Caco-2 (cell line): ENCODE data around the gene ZNF778. TPM values are rescaled to one million over a fixed set of nuclear protein-coding genes. Genes with fewer than 3 reads are reported as not detected.

Experiments used
- BruUV-seq: library from RNA; stranded (reverse); fragments of 400-500 nt; replicated peaks from 2 replicates; lab custom pipeline; 2021; lab: Mats Ljungman, UMichigan
- CTCF ChIA-PET: fragments of 300-600 bp; sonication (Branson Sonifier 250); formaldehyde crosslinking; loops from one replicate; lab custom pipeline; 2022; ENCODE audit warnings: antibody characterized with exemption; lab: Charles Lee
- POLR2A ChIA-PET: fragments of 300-600 bp; sonication (Branson Sonifier 250); formaldehyde crosslinking; loops from one replicate; lab custom pipeline; 2022; ENCODE audit warnings: antibody characterized with exemption; lab: Charles Lee
- DNase-seq, 2 experiments: peaks; one replicate each; pipeline versions ENCODE4 v3.0.0 to v3.0.0-alpha.2; 2020 to 2022
- H3K27me3 ChIP-seq: replicated peaks from 2 replicates; pipeline ENCODE4 v1.6.0; 2011; ENCODE audit warnings: low read length; ENCODE audit not compliant: control insufficient read depth, insufficient read depth
- H3K36me3 ChIP-seq: 2 replicates; pipeline ENCODE4 v1.5.1; 2011; ENCODE audit warnings: low read length; ENCODE audit not compliant: control insufficient read depth, insufficient read depth
- H3K4me1 ChIP-seq: fragments of 250-450 bp; sonication (Bioruptor Pico); 2 replicates; pipeline ENCODE4 v1.5.1; 2020; ENCODE audit warnings: mild to moderate bottlenecking
- H3K4me3 ChIP-seq: 2 replicates; pipeline ENCODE4 v1.5.1; 2011; ENCODE audit warnings: low read depth, mild to moderate bottlenecking, control low read depth, low read length
- H3K9me3 ChIP-seq: fragments of 250-450 bp; sonication (Bioruptor Pico); 2 replicates; pipeline ENCODE4 v1.5.1; 2020; ENCODE audit warnings: mild to moderate bottlenecking, moderate library complexity
- H3K27ac Mint-ChIP-seq: one replicate; pipeline ENCODE4 v1.8.0; 2022; ENCODE audit warnings: mixed read lengths; ENCODE audit not compliant: unreplicated experiment
- H3K27me3 Mint-ChIP-seq: one replicate; pipeline ENCODE4 v1.8.0; 2022; ENCODE audit warnings: mixed read lengths; ENCODE audit not compliant: insufficient read depth, unreplicated experiment
- H3K36me3 Mint-ChIP-seq: one replicate; pipeline ENCODE4 v1.8.0; 2022; ENCODE audit warnings: mild to moderate bottlenecking, mixed read lengths; ENCODE audit not compliant: insufficient read depth, unreplicated experiment
- H3K4me1 Mint-ChIP-seq: one replicate; pipeline ENCODE4 v1.8.0; 2022; ENCODE audit warnings: low read depth, mixed read lengths; ENCODE audit not compliant: unreplicated experiment
- H3K4me3 Mint-ChIP-seq: one replicate; pipeline ENCODE4 v1.8.0; 2022; ENCODE audit warnings: mild to moderate bottlenecking, moderate library complexity, mixed read lengths; ENCODE audit not compliant: unreplicated experiment
- H3K9me3 Mint-ChIP-seq: one replicate; pipeline ENCODE4 v1.8.0; 2022; ENCODE audit warnings: mixed read lengths; ENCODE audit not compliant: unreplicated experiment
- intact Hi-C: fragments of 100-400 bp; cut with micrococcal nuclease; formaldehyde crosslinking; loops from one replicate; pipeline ENCODE4 v1.10.0; 2022; ENCODE audit not compliant: unreplicated experiment
- total RNA-seq: library from RNA; stranded (reverse); gene quantifications from 2 replicates; pipeline ENCODE4 v1.2.3, GENCODE V29; 2022
- TF ChIP-seq, protein P1 (sequence below), 2 experiments: fragments of 200-600 bp in 1 of 2; IDR thresholded peaks; 1 replicate in 1 of 2; 2 replicates in 1 of 2; pipeline versions ENCODE4 v1.5.1 to v1.8.0; 2011 to 2022; ENCODE audit warnings: antibody characterized with exemption in 1 of 2, control low read depth in 1 of 2, inconsistent platforms in 1 of 2, low read depth in 1 of 2, low read length in 1 of 2, mild to moderate bottlenecking in 1 of 2, moderate library complexity in 1 of 2; ENCODE audit not compliant: insufficient read depth in 1 of 2, severe bottlenecking in 1 of 2, unreplicated experiment in 1 of 2

ZNF778 gene
- total RNA-seq, 1 experiment from 2014 or later, result 18.1 TPM

DNA sequence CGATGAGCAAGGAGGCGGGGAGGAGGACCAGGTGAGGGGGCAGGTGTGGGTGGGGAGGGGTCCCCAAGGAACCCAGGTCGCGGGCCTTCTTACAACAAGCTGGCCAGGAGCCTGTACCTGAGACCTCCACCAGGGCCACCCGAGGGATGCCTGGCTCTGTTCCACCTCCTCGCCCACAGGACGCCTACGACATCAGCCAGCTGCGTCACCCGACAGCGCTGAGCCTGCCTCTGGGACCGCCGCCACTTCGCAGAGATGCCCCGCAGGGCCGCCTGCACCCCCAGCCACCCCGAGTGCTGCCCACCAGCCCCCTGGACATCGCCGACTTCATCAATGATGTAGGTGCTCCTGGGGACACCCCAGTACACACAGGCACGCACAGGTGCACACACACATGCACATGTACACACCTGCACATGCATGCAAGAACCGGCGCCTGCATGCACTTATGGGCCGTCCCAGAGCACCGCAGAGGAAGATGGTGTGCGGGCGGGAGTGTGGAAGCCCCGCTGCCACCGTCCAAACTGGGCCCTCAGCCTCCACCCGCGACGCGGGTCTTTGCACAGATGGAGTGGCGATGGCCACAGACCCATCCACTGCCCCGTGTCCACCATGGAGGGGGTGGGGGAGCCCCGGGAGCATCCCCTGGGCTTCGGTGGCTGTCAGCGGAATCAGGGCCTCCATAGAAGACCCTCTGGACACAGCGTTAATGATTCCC is 23.8 kb upstream of the ZNF778 start:
- CTCF ChIA-PET, result no interaction called here
- no peaks in the 10 kb centered on the region for H3K27me3 Mint-ChIP-seq
- POLR2A ChIA-PET, result no interaction called here

DNA sequence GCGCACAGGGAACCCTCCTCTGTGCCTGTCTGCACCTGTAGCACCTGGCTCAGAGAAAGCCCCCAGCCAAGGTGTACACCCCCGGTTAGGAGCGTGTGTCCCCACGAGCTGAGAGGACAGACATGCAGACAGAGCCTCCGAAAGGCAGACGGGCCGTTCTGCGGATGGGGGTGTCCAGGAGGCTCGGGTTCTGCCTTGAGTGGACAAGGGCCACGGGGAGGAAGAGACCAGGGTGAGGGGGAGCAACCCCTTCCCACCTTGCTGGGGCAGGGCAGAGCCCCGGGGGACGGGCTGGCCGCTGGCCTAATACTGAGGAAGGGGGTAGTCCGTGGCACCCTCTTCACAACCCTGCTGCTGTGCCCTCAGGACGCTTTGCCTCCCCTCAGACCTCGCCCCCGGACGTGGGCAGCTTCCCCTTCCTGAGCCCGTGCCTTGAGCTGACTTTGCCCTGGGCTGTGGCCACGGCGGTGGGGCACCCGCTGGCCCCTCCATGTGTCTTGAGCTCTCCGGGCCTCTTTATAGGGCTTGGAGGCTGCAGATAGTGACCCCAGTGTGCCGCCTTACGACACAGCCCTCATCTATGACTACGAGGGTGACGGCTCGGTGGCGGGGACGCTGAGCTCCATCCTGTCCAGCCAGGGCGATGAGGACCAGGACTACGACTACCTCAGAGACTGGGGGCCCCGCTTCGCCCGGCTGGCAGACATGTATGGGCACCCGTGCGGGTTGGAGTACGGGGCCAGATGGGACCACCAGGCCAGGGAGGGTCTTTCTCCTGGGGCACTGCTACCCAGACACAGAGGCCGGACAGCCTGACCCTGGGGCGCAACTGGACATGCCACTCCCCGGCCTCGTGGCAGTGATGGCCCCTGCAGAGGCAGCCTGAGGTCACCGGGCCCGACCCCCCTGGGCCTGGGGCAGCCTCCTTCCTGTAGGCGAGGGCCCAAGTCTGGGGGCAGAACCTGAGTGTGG is 22.9 kb upstream of the ZNF778 start:
- Histone ChIP-seq H3K9me3 (no peaks in the 10 kb centered on the region), H3K27me3 (no peaks in the 10 kb centered on the region; the same call in 1 of the 2 replicates), H3K4me3 (no peak overlapping the region), H3K4me1 (peaks cover 8% of the 10 kb centered on the region), H3K36me3 (no peaks in the 10 kb centered on the region)
- no peak for DNase-seq
- CTCF ChIA-PET, result no interaction called here
- no peaks in the 10 kb centered on the region for H3K4me1 Mint-ChIP-seq
- POLR2A ChIA-PET, result no interaction called here
- H3K27me3 Mint-ChIP-seq, result no peaks in the 10 kb centered on the region
- intact Hi-C loops, result no loop called here
- BruUV-seq, result no TSS peak
- H3K27ac Mint-ChIP-seq, result no peak overlapping the region
- no peaks in the 10 kb centered on the region for H3K36me3 Mint-ChIP-seq
- H3K9me3 Mint-ChIP-seq, result no peaks in the 10 kb centered on the region
- H3K4me3 Mint-ChIP-seq, result no peak overlapping the region
- TF ChIP-seq, protein P1, sequence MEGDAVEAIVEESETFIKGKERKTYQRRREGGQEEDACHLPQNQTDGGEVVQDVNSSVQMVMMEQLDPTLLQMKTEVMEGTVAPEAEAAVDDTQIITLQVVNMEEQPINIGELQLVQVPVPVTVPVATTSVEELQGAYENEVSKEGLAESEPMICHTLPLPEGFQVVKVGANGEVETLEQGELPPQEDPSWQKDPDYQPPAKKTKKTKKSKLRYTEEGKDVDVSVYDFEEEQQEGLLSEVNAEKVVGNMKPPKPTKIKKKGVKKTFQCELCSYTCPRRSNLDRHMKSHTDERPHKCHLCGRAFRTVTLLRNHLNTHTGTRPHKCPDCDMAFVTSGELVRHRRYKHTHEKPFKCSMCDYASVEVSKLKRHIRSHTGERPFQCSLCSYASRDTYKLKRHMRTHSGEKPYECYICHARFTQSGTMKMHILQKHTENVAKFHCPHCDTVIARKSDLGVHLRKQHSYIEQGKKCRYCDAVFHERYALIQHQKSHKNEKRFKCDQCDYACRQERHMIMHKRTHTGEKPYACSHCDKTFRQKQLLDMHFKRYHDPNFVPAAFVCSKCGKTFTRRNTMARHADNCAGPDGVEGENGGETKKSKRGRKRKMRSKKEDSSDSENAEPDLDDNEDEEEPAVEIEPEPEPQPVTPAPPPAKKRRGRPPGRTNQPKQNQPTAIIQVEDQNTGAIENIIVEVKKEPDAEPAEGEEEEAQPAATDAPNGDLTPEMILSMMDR (IDR thresholded peaks at IDR 0.05; ENCODE audit: insufficient read depth in 1 of 2, low read depth in 1 of 2, low read length in 1 of 2, severe bottlenecking in 1 of 2, unreplicated experiment in 1 of 2), result no peak

More for the DNA sequence above, 23.8 kb upstream of the ZNF778 start:
- peak in 1 of 2 experiments; percentile 42 for DNase-seq
- Histone ChIP-seq H3K4me1 (peaks cover 4% of the 10 kb centered on the region; the same call in 1 of the 2 replicates), H3K9me3 (no peaks in the 10 kb centered on the region), H3K27me3 (no peaks in the 10 kb centered on the region), H3K4me3 (no peak overlapping the region), H3K36me3 (no peaks in the 10 kb centered on the region)
- H3K4me1 Mint-ChIP-seq, result no peaks in the 10 kb centered on the region
- no peaks in the 10 kb centered on the region for H3K9me3 Mint-ChIP-seq
- H3K36me3 Mint-ChIP-seq, result no peaks in the 10 kb centered on the region
- H3K27ac Mint-ChIP-seq, result no peak overlapping the region
- intact Hi-C loops, result no loop called here
- no peak overlapping the region for H3K4me3 Mint-ChIP-seq
- TF ChIP-seq, protein P1 (IDR thresholded peaks at IDR 0.05; ENCODE audit: insufficient read depth in 1 of 2, low read depth in 1 of 2, low read length in 1 of 2, severe bottlenecking in 1 of 2, unreplicated experiment in 1 of 2), result no peak
- BruUV-seq, result no TSS peak

DNA sequence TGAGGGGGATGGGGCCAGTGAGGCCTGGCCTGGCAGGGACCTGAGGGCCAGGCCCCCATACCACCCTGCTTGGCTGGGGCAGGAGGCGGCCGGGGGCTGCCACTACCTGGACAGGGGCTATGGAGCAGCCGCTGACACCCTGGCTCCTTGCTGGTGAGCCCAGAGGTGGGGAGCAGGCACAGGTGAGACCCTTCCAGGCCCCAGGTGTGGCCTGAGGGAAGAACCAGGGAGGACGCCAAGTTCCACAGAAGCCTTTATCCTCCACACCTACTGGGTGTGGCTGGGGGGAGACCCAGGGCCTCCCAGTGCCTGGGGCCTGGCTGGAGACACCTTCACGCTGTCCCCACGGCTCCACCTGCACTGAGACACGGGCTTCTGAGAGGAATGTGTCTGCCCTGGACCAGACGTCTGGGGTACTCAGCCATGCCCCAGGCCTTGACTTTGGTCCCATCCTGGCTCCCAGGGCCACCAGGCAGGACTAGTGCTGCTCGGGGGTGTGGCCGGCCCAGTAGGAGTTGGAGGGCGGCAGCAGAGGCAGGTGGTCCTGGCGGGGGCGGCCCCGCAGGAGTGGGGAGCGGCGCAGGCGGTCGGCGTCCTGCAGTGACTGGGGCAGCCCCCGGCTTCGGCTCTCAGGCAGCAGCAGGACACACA is 21.9 kb upstream of the ZNF778 start:
- Histone ChIP-seq H3K4me3 (no peak overlapping the region), H3K27me3 (no peaks in the 10 kb centered on the region; the same call in 1 of the 2 replicates), H3K9me3 (no peaks in the 10 kb centered on the region), H3K36me3 (no peaks in the 10 kb centered on the region), H3K4me1 (peaks cover 14% of the 10 kb centered on the region)
- intact Hi-C loops, result no loop called here
- no peaks in the 10 kb centered on the region for H3K36me3 Mint-ChIP-seq
- CTCF ChIA-PET, result no interaction called here
- H3K27me3 Mint-ChIP-seq, result no peaks in the 10 kb centered on the region
- no TSS peak for BruUV-seq
- POLR2A ChIA-PET, result no interaction called here
- DNase-seq, result peak in 1 of 2 experiments; percentile 56
- H3K9me3 Mint-ChIP-seq, result no peaks in the 10 kb centered on the region
- TF ChIP-seq, protein P1 (IDR thresholded peaks at IDR 0.05; ENCODE audit: insufficient read depth in 1 of 2, low read depth in 1 of 2, low read length in 1 of 2, severe bottlenecking in 1 of 2, unreplicated experiment in 1 of 2), result no peak
- H3K4me1 Mint-ChIP-seq, result no peaks in the 10 kb centered on the region
- no peak overlapping the region for H3K27ac Mint-ChIP-seq
- no peak overlapping the region for H3K4me3 Mint-ChIP-seq
